GM19240 (cell line): ENCODE results near the gene CELA3B.
"Not testable (repeated sequence)": the region's sequence is repeated elsewhere in the genome, so short reads cannot be mapped to it uniquely, and the experiment has no call there.

Experiments
- DNase-seq: peaks from one replicate; pipeline ENCODE4 v3.0.0; 2011; ENCODE audit warnings: low spot score; ENCODE audit not compliant: insufficient read length

The CELA3B gene

DNA sequence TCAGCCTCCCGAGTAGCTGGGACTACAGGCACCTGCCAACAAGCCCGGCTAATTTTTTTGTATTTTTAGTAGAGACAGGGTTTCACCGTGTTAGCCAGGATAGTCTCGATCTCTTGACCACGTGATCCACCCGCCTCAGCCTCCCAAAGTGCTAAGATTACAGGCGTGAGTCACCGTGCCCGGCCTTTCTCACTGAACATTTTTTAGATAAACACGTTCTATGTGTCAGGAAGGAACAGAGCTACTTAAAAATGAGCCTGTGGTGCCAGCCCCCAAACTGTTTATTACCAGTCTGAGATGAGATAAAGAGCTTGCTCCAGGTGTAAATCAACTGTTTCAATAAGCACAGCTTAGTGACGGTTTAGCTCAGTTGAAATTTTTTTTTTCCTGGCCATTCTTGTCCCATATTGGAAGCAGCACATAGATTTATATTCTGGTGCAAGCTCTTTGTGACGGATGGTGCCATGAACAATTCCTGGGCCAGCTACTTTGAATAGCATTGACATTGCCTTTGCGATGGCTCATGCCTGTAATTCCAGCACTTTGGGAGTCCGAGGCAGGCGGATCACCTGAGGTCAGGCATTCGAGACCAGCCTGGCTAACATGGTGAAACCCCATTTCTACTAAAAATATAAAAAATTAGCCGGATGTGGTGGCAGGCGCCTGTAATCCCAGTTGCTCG lies 33.7 kb upstream of the CELA3B start:
- DNase-seq, result not testable (repeated sequence)

DNA sequence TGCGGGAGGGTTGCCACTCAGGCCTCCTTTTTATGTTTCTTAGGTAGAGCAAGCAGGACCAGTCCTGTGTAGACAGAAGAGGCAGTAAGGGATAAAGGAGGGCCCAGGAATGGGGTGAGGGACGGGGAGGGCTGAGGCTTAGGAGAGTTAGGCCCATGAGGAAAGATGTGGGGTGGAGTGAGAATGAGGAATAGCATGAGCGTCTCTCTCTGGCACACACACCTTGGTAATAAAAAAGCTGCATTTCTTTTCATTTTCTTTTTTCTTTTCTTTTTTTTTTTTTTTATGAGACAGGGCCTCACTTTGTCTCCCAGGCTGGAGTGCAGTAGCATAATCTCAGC lies 32.1 kb upstream of the CELA3B start:
- DNase-seq, result no peak

DNA sequence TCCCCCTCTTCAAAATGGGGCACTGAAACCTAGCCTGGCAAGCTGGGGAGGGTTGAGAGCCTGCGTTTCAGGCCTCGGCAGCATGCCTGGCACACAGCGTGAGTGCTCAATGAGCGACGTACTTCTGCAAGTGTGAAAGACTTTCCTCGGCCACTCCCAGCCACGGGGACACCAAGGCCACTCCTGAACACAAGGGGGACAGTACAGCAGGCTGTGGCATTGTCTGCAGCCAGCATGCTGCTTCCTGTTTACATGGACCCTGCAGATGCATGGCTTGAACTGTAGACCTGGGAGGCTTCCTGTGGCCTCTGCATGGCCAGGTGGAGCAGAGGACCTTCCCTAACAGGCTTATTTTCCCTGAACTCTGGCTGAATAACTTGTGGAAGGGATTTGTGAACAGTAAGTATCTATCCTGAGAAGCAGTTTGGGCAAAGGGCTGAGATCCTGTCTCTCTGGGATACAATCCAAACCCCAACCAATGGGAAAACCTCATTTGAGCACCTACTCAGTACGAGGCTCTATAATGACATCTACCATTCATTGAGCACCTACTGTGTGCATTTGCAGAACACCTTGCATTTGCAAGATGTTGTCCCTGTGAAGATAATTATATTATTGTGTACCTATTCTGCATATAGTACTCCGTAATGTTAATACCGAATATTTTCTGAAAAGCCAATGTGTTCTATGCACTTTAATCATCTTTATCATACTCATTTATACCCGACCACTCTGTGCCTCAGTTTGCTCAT lies 29.8 kb upstream of the CELA3B start:
- no peak for DNase-seq

DNA sequence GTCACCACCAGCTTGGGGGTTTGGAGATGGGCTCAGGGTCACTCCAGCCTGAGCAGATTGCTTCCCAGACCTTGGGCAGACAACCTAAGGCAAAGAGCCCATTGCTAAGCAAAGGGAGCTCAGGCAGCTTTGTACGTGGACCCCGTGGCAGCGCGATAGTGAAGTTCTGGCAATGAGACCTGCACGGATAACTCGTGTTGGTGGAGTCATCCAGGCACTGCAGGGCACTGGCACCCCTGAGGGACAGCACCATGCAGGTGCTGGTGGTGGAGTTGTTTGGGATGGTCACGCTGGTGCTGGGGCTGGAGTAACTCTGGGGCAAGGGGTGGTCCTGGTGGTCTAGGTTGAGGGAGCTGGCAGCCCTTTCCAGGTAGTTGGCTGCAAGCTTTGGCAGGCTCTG lies 26.1 kb upstream of the CELA3B start:
- no peak for DNase-seq

DNA sequence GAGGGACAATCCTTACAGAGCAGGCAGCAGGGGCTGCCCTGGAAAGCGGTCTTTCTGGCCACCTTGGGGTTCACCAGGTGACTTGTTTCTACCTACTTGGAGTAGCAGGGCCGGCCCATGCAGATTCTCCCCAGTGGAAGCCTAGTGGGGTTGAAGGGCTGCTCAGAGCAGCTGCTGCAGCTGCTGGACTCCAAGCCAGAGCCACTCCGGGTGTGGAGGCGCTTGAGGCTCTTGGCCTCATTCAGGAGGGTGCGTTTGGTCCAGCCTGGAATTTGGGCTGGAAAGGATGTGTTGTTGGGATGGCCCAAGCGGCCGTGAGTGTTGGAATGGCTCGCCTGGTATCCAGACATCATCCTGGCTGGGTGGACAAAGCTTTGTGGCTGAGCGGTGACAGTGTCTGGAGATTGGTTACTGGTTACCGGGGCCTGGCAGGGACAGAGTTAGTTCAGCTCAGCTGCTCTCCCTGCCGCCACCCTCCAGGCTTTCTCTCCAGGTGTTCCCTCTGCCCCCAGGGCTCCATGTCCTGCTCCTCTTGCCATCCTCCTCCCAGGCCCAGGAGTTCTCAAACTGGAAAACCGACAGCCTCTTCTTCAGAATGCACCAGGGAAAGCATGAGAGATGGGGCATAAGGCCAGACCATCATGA lies 25.5 kb upstream of the CELA3B start:
- DNase-seq, result no peak

DNA sequence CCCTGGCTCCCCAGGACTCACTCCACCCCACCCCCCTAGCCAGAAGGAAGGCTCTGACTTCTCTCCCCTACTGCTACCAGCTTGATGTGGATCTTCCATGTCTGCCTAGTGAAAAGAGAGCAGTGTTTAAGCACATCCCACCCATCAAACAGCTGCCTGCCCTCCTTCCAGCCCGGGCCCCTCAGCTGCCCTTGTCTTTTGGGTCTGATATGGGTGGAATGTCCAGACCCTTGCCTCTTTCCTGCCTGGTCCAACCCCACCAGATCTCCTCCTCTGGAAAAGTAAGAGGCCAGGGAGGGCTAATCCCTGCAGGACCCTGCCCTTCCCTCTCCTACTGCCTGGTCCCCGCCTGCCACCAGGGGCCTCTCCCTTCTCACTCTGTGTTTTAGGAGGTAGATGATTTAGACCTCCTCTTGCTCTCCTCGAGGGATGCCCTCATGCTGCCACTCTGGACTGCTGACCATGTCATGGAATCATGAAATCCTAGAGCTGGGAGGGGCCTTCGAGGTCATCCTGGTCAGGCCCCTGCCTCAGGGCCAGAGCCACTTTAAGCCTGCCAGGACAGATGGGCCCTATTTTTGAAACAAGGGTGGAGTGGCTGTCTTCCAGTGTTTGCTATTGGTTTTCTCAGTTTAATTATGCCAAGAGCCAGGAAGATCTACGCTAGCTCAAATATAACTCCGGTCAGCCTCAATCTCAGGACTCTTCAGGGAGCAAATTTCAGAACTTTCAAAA lies 23.9 kb upstream of the CELA3B start:
- no peak for DNase-seq

DNA sequence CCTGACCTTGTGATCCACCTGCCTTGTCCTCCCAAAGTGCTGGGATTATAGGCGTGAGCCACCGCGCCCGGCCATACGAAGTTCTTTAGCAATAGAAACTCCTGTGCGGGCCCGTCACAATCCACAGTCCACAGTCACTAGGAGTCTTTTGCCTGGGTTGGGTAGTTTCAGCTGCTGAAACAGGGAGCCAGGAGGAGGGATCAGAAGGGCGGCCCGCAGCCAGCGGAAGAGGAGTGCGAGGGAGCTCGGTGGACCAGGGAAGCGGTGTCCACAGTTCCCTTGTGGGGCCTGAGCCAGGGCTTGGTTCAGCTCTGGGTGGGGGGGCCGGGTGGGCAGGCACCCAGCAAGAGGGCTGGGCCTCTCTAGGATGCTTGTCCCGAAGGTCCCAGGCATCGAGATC lies 21.8 kb upstream of the CELA3B start:
- no peak for DNase-seq

DNA sequence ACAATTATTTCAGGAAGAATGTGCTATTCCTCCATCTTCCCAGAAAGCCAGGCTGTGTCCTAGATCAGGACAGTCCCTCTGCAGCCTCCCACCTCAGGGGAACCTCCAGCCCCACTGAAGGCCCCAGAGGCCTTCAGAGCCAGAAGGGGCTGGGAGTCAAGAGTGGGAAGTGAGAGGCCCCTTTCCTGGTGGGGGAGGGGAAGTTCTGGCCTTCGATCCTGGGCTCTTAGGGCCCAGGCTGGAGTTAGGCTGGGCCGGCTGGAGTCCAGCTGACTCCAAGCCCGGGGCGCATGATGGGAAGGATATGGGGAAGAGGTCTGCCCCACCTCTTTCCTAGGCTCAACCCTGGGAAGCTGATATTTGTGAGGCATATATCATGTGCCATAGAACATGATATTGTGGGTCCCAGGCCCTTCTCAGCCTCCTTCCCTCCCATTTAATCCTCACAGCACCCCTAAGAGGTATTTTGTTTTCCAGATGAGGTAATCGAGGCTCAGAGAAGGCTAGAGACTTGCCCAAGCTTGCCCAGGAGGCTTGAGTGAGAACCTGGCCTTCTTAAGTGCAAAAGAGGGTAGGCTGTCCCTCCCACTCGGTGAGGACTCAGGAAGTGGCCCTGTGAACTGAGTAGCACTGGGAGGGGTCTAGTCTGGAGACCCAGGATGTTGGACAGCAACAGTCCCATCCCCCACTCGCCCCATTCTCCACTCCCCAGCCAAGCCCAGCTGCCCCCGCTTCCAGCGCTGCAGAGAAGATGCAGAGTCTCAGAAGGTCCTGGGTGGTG lies 21.1 kb upstream of the CELA3B start:
- DNase-seq, result no peak

DNA sequence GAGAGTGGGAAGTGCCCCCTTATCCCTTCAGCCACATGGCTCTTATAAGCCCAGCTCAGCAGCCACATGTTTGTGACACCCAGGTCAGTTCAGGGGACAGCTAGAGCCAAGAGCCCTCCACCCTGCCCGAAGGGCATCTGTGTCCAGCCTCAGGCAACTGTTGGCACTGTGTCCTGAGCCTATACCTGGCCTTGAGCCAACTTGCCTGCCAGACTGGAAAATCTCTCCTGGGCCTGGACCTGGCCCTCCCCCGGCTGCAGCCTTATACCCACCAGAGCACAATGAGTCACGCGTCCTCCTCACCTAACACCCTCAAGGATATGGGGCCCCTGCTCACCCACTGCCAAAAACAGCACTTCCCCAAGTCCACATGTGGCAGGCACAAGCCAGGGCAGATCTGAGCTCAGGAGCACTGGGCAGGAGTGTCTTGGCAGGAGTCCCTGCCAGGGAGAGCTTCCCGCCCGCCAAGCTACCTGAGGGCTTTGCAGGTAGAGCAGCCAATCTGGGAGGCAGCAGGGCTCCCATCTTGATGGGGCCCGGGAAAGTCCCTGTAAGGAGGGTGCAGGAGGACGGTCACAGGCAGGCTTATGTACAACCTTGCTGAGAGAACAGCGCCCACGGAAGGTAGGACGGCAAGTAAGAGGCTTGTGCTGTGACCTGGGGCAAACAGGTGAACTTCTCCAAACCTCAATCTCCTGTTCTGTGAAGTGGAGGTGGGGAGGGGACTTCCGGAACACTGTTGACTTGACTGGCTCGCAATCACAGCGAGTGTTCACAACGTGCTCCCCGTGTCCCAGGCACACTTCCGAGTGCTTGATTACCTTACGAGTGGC lies 19.9 kb upstream of the CELA3B start:
- no peak for DNase-seq

DNA sequence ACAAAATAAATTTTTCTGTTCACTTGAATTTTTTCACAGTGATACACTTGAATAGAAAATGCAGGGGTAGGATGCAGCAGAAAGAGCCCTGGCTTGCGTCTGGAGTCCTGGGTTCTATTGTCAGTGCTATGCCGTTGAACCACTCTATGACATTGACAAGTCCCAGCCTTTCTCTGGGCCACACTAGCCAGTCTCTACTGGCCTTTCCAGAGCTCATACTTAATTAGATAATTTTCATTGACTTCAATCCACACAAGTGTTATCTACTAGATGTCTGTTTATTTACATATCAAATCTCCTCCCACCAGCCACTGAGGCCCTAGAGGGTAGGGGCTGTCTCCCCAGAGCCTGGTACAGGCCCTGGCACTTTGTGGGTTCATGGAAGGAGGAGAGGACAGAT lies 15.5 kb upstream of the CELA3B start:
- no peak for DNase-seq

DNA sequence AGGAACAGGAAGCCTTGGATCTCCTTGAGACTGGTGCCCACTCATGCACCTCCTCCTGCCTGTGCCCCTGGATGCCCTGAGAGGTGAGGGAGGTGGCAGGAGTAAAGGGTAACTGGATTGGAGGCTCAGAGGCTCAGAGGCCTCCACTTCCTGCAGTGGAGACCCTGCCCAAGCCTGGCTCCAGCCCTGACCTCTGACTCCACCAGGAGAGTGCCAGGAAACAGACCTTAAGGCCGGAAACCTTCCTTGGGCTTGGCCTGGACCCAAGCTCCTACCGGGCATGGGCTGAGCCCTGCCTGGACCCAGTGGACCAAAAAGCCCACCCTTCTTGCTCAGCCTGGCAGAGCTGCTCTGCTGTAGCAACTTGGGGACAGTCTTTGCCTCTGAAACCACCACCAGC lies 15.0 kb upstream of the CELA3B start:
- DNase-seq, result no peak

DNA sequence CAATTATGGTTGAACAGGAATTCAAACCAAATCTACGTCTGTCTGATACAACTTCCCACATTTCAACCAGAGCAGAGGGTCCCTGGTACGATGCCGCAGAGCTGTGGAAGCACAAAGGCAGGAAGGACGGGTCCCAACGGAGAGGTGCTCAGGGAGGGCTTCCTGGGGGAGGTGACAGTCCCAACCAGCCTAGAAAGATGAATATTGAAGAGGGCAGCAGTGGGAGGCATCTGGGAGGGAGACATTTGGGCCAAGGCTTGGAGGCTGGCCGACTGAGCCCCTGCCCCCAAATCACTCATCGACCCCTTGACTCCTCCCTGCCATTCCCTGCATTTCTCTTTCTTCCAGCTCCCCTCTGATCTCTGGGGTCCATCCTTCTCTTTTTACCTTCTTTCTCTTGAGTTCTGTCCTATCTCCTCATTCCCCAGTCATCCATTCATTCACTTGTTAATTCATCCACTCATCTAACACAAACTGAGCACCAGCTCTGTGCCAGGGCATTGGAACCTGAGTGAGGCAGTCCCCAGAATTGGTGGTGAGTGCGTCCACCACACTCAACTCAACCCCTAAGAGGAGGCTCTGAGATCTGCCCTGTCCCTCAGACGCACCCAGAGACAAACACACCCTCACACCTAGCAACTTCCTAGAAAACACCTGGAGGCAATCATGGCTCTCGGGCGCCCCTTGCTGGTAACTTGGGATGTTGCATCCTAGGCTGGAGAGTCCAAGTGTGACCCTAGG lies 13.2 kb upstream of the CELA3B start:
- DNase-seq, result peak; percentile 76

DNA sequence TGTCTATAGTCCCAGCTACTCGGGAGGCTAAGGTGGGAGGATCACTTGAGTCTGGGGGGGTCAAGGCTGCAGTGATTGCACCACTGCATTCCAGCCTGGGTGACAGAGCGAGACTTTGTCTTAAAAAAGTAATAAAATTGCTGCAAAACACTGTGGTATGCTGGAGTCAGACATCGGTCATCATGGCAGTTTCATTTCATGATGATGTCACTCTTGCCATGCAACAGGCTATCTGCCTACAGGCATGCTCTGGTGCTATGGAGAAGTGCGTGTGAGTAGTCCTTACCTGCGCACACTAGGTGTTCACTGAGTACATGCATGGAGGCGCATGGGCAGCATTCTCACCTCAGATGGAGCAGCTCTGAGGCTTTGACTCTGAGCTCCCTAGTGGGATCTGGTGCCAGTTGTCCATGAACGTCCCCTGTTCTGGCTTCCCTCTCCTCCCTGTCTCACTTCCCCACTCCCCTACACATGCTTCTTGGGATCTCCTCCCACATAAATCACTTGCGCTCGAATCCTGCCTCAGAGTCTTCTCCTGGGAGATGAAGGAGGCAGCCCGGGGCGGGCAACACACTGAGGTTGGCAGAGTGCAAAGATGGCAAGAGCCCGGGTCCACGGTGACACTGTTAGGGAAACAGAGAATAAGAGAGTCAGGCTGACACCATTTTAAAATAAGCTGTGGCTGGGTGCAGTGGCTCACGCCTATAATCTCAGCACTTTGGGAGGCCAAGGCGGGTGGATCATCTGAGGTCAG lies 10.4 kb upstream of the CELA3B start:
- no peak for DNase-seq

DNA sequence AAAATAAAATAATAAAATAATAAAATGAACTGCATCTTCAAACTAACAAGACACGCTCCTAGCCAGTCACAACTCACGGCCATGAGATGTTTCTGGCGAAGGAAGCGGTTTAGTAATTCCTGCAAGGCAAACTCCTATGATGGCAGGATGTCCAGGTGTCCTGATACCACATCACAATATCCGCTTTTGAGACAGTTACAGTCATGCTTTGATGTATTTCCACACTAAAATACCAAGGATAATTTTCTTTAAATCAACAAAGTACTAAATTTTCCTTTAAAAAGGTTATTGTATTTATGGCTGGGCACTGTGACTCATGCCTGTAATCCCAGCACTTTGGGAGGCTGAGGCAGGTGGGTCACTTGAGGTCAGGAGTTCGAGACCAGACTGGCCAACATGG lies 9.6 kb upstream of the CELA3B start:
- DNase-seq, result not testable (repeated sequence)

DNA sequence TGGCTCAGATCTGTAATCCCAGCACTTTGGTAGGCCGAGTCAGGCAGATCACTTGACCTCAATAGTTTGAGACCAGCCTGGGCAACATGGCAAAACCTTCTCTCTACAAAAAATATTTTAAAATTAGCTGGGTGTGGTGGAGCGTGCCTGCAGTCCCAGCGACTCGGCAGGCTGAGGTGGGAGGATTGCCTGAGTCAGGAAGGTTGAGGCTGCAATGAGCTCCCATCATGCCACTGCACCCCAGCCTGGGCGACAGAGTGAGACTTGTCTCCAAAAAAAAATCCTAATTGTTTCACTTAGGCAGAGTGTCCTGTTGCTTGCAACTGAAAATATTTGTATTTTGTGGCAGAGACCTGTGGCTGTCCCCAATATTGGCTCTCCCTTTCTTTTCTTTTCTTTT lies 7.8 kb upstream of the CELA3B start:
- not testable (repeated sequence) for DNase-seq

DNA sequence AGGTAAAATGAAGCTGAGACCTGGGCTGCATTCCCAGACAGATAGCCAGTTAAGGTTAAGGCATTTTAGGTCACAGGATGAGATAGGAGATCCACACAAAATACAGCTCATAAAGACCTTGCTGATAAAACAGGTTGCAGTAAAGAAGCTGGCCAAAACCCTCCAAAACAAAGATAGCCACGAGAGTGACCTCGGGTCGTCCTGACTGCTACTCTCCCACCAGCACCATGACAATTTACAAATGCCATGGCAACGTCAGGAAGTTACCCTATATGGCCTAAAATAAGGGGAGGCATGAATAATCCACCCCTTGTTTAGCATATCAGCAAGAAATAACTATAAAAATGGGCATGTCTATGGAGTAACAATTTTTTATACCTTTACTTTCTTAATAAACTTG lies 6.3 kb upstream of the CELA3B start:
- not testable (repeated sequence) for DNase-seq

DNA sequence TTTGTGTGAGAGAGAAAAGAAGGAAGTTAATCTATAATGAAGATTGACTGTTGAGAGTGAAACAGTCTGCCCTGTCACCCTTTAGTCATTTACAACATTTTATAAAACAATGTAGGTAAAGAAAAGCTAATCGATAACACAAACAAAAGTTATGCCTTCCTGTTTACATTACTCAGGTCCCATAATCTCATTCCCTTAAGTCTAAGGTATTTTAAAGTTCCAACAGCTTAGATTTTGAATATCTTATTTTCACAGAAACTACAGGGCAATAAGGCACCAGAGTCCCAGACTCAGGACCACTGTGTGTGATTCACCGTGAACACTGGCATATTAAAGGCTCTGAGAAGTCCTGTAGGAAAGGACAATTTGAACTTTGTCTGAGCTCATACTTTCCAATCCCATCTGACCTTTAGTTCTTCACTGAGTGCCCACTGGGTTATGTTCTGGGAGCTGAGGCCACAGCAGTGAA lies 3.8 kb upstream of the CELA3B start:
- not testable (repeated sequence) for DNase-seq

DNA sequence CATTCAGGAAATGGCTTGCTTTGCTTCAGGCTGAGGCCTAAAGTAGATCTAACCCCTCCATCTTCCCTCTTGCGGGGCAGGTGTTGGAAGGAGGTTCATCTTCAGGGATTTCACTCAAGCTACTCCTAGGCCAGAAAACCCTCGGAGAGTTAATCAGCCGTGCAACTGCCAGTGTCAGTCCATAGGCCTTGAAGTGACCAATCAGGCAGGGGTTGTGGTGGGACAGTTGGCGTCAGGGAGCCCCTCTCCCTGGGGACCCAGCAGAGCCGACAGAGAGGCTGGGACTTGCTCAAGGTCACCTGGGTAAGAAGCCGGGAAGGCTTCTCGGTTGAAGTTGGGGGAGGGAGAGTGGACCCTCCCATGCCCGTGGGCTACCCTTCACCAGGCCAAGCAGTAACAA lies 2.9 kb upstream of the CELA3B start:
- not testable (repeated sequence) for DNase-seq

DNA sequence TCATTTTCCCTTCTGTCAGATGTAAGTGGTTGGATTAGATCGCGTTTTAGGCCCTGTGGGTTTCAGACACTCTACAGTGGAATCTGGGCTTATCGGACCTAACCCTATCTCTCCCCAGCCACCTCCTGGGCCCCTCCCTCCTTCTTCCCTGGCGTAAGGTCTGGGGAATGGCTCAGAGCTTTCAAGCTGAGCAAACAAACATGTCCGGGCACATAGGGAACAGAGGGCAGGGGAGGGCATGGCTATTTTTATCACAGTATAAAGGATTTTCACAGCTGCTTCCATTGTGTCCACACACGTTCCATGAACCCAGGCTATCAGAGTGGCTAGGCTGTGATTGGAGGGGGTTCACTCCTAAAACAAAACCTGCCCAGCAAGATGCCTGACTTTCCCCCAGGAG lies 2.1 kb upstream of the CELA3B start:
- not testable (repeated sequence) for DNase-seq
